Measurements from ENCODE around the gene SMYD4. TPM values are rescaled to one million over a fixed set of nuclear protein-coding genes. Genes with fewer than 3 reads are reported as not detected.
"Not testable (repeated sequence)": the region's sequence is repeated elsewhere in the genome, so short reads cannot be mapped to it uniquely, and the experiment has no call there.

Gene SMYD4
- total and polyA plus RNA-seq, 10 of the 15 experiments (the other 5 are each of a cell fraction or from before 2014, with no cell fraction given): 2.1 to 18.8 (median 13.7) TPM

GRCh38 chr17:1813088-1813487, 16.6 kb downstream of the SMYD4 start:
- intact Hi-C loops (cut with micrococcal nuclease; ENCODE audit: unreplicated experiment): no loop called here
- ChIA-PET CTCF (interaction anchor here (0.9 to 2.1 kb wide), 3 partner anchors 10 to 91 kb away, joined by 4 to 5 read pairs (median 4); no protein-coding TSS in a partner anchor), RAD21 (ENCODE audit: unreplicated experiment) (no interaction called here), SMC1A (ENCODE audit: uncharacterized antibody, unreplicated experiment) (no interaction called here), POLR2A (no interaction called here)
- Histone ChIP-seq H3K9me3 (replicated peaks; ENCODE audit: control insufficient read depth, insufficient read depth, low read length) (no peaks in the 10 kb centered on the region), H3K27me3 (replicated peaks in 1 of 2; ENCODE audit: control insufficient read depth in 2 of 2, insufficient read depth in 2 of 2, low read length in 1 of 2) (no peaks in the 10 kb centered on the region), H3K27ac (ENCODE audit: control insufficient read depth, insufficient read depth) (no peak overlapping the region), H3K36me3 (ENCODE audit: control insufficient read depth in 2 of 2, insufficient read depth in 2 of 2, low read length in 1 of 2) (peaks cover 4 to 6% of the 10 kb centered on the region in 2 experiments; a peak in 3 of 4 replicates), H2AFZ (ENCODE audit: control insufficient read depth, low read depth, low read length) (no peak overlapping the region), H3K9ac (ENCODE audit: control insufficient read depth, insufficient read depth, low read length) (no peak overlapping the region), H3K4me2 (ENCODE audit: control insufficient read depth, insufficient read depth) (no peak overlapping the region), H3K79me2 (ENCODE audit: control insufficient read depth, insufficient read depth, low read length) (no peaks in the 10 kb centered on the region), H3K4me3 (no peak overlapping the region), H3K4me1 (ENCODE audit: control insufficient read depth, insufficient read depth, low read length) (no peaks in the 10 kb centered on the region), H4K20me1 (ENCODE audit: control insufficient read depth, insufficient read depth) (no peaks in the 10 kb centered on the region)
- in situ Hi-C loops (cut with MboI): no loop called here
- no peak for FAIRE-seq
- no peak for ATAC-seq
- TF ChIP-seq SMC3 (IDR thresholded peaks at IDR 0.05; ENCODE audit: borderline replicate concordance, low read length): no peak
- no peak for TF ChIP-seq SMAD5 (IDR thresholded peaks at IDR 0.05; ENCODE audit: low read depth)
- no peak for TF ChIP-seq POLR2AphosphoS2 (IDR thresholded peaks at IDR 0.05; ENCODE audit: low read depth, low read length)
- no peak for TF ChIP-seq TCF3 (IDR thresholded peaks at IDR 0.05; ENCODE audit: borderline replicate concordance, insufficient read depth, low read depth, low read length)
- TF ChIP-seq STAT1 (conservative IDR thresholded peaks at IDR 0.05): no peak
- BruUV-seq (replicated peaks): no TSS peak
- DNase-seq (ENCODE audit: low read depth, low spot score): no peak
- 95% methylated on average over 5 of the region's 5 CpGs for WGBS (ENCODE audit: insufficient coverage, insufficient replicate concordance, low lambda C conversion rate, missing lambda C conversion rate)

DNA sequence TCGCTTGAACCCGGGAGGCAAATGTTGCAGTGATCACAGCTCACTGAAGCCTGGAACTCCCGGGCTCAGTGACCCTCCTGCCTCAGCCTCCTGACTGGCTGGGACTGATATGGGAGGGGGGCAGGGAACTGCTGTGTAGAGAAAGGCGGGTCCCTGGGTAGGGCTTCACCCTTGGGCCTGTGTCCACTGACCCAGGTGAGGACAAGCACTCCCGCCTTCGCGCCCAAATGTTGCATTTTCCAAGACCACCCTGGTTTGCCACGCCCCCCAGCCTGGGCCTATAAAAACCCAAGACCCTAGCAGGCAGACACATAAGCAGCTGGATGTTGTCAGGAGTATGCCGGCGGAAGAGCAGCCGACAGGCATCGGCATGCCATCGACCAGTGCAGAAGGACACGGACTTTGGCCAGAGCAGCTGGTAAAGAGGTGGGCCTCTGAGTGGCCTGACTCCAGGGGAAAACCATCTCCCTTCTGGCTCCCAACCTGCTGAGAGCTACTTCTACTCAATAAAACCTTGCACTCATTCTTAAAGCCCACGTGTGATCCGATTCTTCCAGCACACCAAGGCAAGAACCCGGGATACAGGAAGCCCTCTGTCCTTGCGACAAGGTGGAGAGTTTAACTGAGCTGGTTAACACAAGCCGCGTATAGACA, 19.1 kb downstream of the SMYD4 start:
- H3K9ac ChIP-seq (ENCODE audit: control insufficient read depth, insufficient read depth, low read length): no peak overlapping the region
- RAD21 ChIA-PET (ENCODE audit: unreplicated experiment): no interaction called here
- BruUV-seq (replicated peaks): no TSS peak
- H3K79me2 ChIP-seq (ENCODE audit: control insufficient read depth, insufficient read depth, low read length): no peaks in the 10 kb centered on the region
- no peak for FAIRE-seq
- 96% methylated on average over 20 of the region's 20 CpGs for WGBS (ENCODE audit: insufficient coverage, insufficient replicate concordance, low lambda C conversion rate, missing lambda C conversion rate)
- SMC1A ChIA-PET (ENCODE audit: uncharacterized antibody, unreplicated experiment): no interaction called here
- no peaks in the 10 kb centered on the region for H3K9me3 ChIP-seq (replicated peaks; ENCODE audit: control insufficient read depth, insufficient read depth, low read length)
- H3K4me1 ChIP-seq (ENCODE audit: control insufficient read depth, insufficient read depth, low read length): no peaks in the 10 kb centered on the region
- no peak for DNase-seq (ENCODE audit: low read depth, low spot score)
- intact Hi-C loops (cut with micrococcal nuclease; ENCODE audit: unreplicated experiment): no loop called here
- H3K27ac ChIP-seq (ENCODE audit: control insufficient read depth, insufficient read depth): no peak overlapping the region
- no peak overlapping the region for H3K4me2 ChIP-seq (ENCODE audit: control insufficient read depth, insufficient read depth)
- ATAC-seq: no peak
- H2AFZ ChIP-seq (ENCODE audit: control insufficient read depth, low read depth, low read length): no peak overlapping the region
- H3K4me3 ChIP-seq: no peak overlapping the region
- no peaks in the 10 kb centered on the region for H3K27me3 ChIP-seq (replicated peaks in 1 of 2; ENCODE audit: control insufficient read depth in 2 of 2, insufficient read depth in 2 of 2, low read length in 1 of 2)
- CTCF ChIA-PET: interaction anchor here (1.5 kb wide), 1 partner anchor 54 kb away, joined by 3 read pairs; no protein-coding TSS in a partner anchor
- in situ Hi-C loops (cut with MboI): no loop called here
- no peaks in the 10 kb centered on the region for H4K20me1 ChIP-seq (ENCODE audit: control insufficient read depth, insufficient read depth)
- TF ChIP-seq BCL11A (IDR thresholded peaks at IDR 0.05; ENCODE audit: low read depth, low read length): no peak
- TF ChIP-seq STAT1 (conservative IDR thresholded peaks at IDR 0.05): no peak
- TF ChIP-seq TAF1 (IDR thresholded peaks at IDR 0.05; ENCODE audit: borderline replicate concordance, low read depth, low read length): no peak
- TF ChIP-seq NR2F1 (conservative IDR thresholded peaks at IDR 0.05): no peak
- peaks cover 4 to 6% of the 10 kb centered on the region in 2 experiments; a peak in 3 of 4 replicates for H3K36me3 ChIP-seq (ENCODE audit: control insufficient read depth in 2 of 2, insufficient read depth in 2 of 2, low read length in 1 of 2)
- POLR2A ChIA-PET: no interaction called here

- H3K4me3 ChIP-seq; H3K9ac ChIP-seq (ENCODE audit: control insufficient read depth, insufficient read depth, low read length); in situ Hi-C loops (cut with MboI); H3K27ac ChIP-seq (ENCODE audit: control insufficient read depth, insufficient read depth); H2AFZ ChIP-seq (ENCODE audit: control insufficient read depth, low read depth, low read length); ATAC-seq; H3K9me3 ChIP-seq (replicated peaks; ENCODE audit: control insufficient read depth, insufficient read depth, low read length); SMC1A ChIA-PET (ENCODE audit: uncharacterized antibody, unreplicated experiment); H4K20me1 ChIP-seq (ENCODE audit: control insufficient read depth, insufficient read depth); DNase-seq (ENCODE audit: low read depth, low spot score); POLR2A ChIA-PET; intact Hi-C loops (cut with micrococcal nuclease; ENCODE audit: unreplicated experiment); BruUV-seq (replicated peaks); H3K4me2 ChIP-seq (ENCODE audit: control insufficient read depth, insufficient read depth); RAD21 ChIA-PET (ENCODE audit: unreplicated experiment); H3K79me2 ChIP-seq (ENCODE audit: control insufficient read depth, insufficient read depth, low read length); FAIRE-seq; H3K36me3 ChIP-seq (ENCODE audit: control insufficient read depth in 2 of 2, insufficient read depth in 2 of 2, low read length in 1 of 2); H3K27me3 ChIP-seq (replicated peaks in 1 of 2; ENCODE audit: control insufficient read depth in 2 of 2, insufficient read depth in 2 of 2, low read length in 1 of 2); H3K4me1 ChIP-seq (ENCODE audit: control insufficient read depth, insufficient read depth, low read length): not testable (repeated sequence)
- 99% methylated on average over 8 of the region's 8 CpGs for WGBS (ENCODE audit: insufficient coverage, insufficient replicate concordance, low lambda C conversion rate, missing lambda C conversion rate)
- CTCF ChIA-PET: interaction anchor here (1.2 to 1.5 kb wide), 2 partner anchors 55 to 141 kb away, joined by 3 to 5 read pairs; no protein-coding TSS in a partner anchor
Measured at GRCh38 chr17:1809815-1810214, 19.9 kb downstream of the SMYD4 start.

Data from GM12878 (cell line).